HepG2 (cell line): ENCODE measurements around the gene BOD1L1. TPM values are rescaled to one million over a fixed set of nuclear protein-coding genes. Genes with fewer than 3 reads are reported as not detected.

Experiments used
- ARHGAP35 ChIP-seq: sonication (generic); formaldehyde crosslinking; IDR thresholded peaks from 2 replicates; pipeline ENCODE4 v1.9.0; 2022; ENCODE audit warnings: mild to moderate bottlenecking, inconsistent platforms, moderate library complexity, missing genetic modification reagents, borderline replicate concordance
- CBX5 ChIP-seq: sonication (generic); formaldehyde crosslinking; IDR thresholded peaks from 2 replicates; pipeline ENCODE4 v1.4.0; 2020; ENCODE audit warnings: missing genetic modification reagents, borderline replicate concordance
- ELF1 ChIP-seq: sonication (generic); formaldehyde crosslinking; IDR thresholded peaks from 2 replicates; pipeline ENCODE4 v1.4.0; 2020; ENCODE audit warnings: missing genetic modification reagents
- HOXA9 ChIP-seq: sonication (generic); formaldehyde crosslinking; IDR thresholded peaks from 2 replicates; pipeline ENCODE4 v1.8.1; 2022; ENCODE audit warnings: missing genetic modification reagents, mild to moderate bottlenecking, moderate library complexity, borderline replicate concordance
- KLF13 ChIP-seq: sonication (generic); formaldehyde crosslinking; IDR thresholded peaks from 2 replicates; pipeline ENCODE4 v1.4.0; 2020; ENCODE audit warnings: mild to moderate bottlenecking, missing genetic modification reagents
- MAFG ChIP-seq: sonication (generic); formaldehyde crosslinking; IDR thresholded peaks from 2 replicates; pipeline ENCODE4 v1.5.1; 2020; ENCODE audit warnings: mild to moderate bottlenecking, missing genetic modification reagents
- MAFK ChIP-seq, 2 experiments: IDR thresholded peaks in 1 of 2; conservative IDR thresholded peaks in 1 of 2; 2 replicates each; pipeline ENCODE4 v1.6.1; 2011; ENCODE audit warnings: improper control_type of control experiment in 2 of 2, low read length in 2 of 2
- MYC ChIP-seq: sonication (generic); formaldehyde crosslinking; IDR thresholded peaks from 2 replicates; pipeline ENCODE4 v1.9.0; 2021; ENCODE audit warnings: missing genetic modification reagents, borderline replicate concordance
- NFYC ChIP-seq: IDR thresholded peaks from 2 replicates; pipeline ENCODE4 v1.6.1; 2016; ENCODE audit warnings: missing genetic modification reagents, missing compliant biosample characterization
- SIX4 ChIP-seq: sonication (generic); formaldehyde crosslinking; IDR thresholded peaks from 2 replicates; pipeline ENCODE4 v1.4.0; 2020; ENCODE audit warnings: missing genetic modification reagents
- SP2 ChIP-seq: sonication (generic); formaldehyde crosslinking; IDR thresholded peaks from 2 replicates; pipeline ENCODE4 v1.5.1; 2020; ENCODE audit warnings: mild to moderate bottlenecking, missing genetic modification reagents
- SRSF1 ChIP-seq: fragments of 200-400 bp; formaldehyde crosslinking; optimal IDR thresholded peaks from 2 replicates; pipeline ENCODE3; 2017; ENCODE audit warnings: mild to moderate bottlenecking, low read depth, low read length, moderate library complexity
- TCF7L2 ChIP-seq: IDR thresholded peaks from 2 replicates; pipeline ENCODE4 v1.6.1; 2011; ENCODE audit warnings: mild to moderate bottlenecking, low read depth, low read length, moderate library complexity
- U2AF1 ChIP-seq: fragments of 200-400 bp; formaldehyde crosslinking; optimal IDR thresholded peaks from 2 replicates; pipeline ENCODE3; 2017; ENCODE audit warnings: mild to moderate bottlenecking, low read depth, low read length
- ZBTB37 ChIP-seq: sonication (generic); formaldehyde crosslinking; IDR thresholded peaks from 2 replicates; pipeline ENCODE4 v1.4.0; 2020; ENCODE audit warnings: mild to moderate bottlenecking, missing genetic modification reagents
- ZNF230 ChIP-seq: sonication (generic); formaldehyde crosslinking; IDR thresholded peaks from 2 replicates; pipeline ENCODE4 v1.4.0; 2020; ENCODE audit warnings: mild to moderate bottlenecking, missing genetic modification reagents
- ZNF335 ChIP-seq: sonication (generic); formaldehyde crosslinking; IDR thresholded peaks from 2 replicates; pipeline ENCODE4 v1.4.0; 2020; ENCODE audit warnings: missing genetic modification reagents
- ZNF414 ChIP-seq: sonication (generic); formaldehyde crosslinking; IDR thresholded peaks from 2 replicates; pipeline ENCODE4 v1.5.0; 2020; ENCODE audit warnings: missing genetic modification reagents
- ZNF513 ChIP-seq: sonication (generic); formaldehyde crosslinking; conservative IDR thresholded peaks from 2 replicates; pipeline ENCODE4 v1.5.0; 2020; ENCODE audit warnings: missing genetic modification reagents
- ZNF549 ChIP-seq: sonication (generic); formaldehyde crosslinking; IDR thresholded peaks from 2 replicates; pipeline ENCODE4 v1.5.0; 2020; ENCODE audit warnings: missing genetic modification reagents
- ZNF567 ChIP-seq: sonication (generic); formaldehyde crosslinking; IDR thresholded peaks from 2 replicates; pipeline ENCODE4 v1.8.1; 2023; ENCODE audit warnings: mild to moderate bottlenecking, missing genetic modification reagents, borderline replicate concordance
- ZNF598 ChIP-seq: sonication (generic); formaldehyde crosslinking; IDR thresholded peaks from 2 replicates; pipeline ENCODE4 v1.5.1; 2020; ENCODE audit warnings: mild to moderate bottlenecking, missing genetic modification reagents, borderline replicate concordance
- ZNF780A ChIP-seq: sonication (generic); formaldehyde crosslinking; IDR thresholded peaks from 2 replicates; pipeline ENCODE4 v1.8.0; 2022; ENCODE audit warnings: mild to moderate bottlenecking, missing genetic modification reagents, moderate library complexity
- ZNF792 ChIP-seq: IDR thresholded peaks from 2 replicates; pipeline ENCODE4 v1.6.1; 2016
- ZSCAN5A ChIP-seq: sonication (generic); formaldehyde crosslinking; IDR thresholded peaks from 2 replicates; pipeline ENCODE4 v1.8.0; 2022; ENCODE audit warnings: mild to moderate bottlenecking, missing genetic modification reagents, borderline replicate concordance
- polyA plus RNA-seq, 8 experiments: library from polyadenylated mRNA; depleted of rRNA in 3 of 8; stranded (reverse) in 7 of 8; unstranded in 1 of 8; fragments of >200 nt; fragmentation: Illumina TruSeq in 4 of 8; extraction: Trizol in 4 of 8; gene quantifications; 2 replicates each; pipeline versions ENCODE4 v1.2.1 to v1.2.3, GENCODE V29; 2011 to 2016; ENCODE audit warnings: low read depth in 4 of 8, missing spikeins in 1 of 8, mixed read lengths in 1 of 8; ENCODE audit not compliant: insufficient read depth in 1 of 8
- total RNA-seq, 5 experiments: library from RNA; depleted of rRNA; stranded (reverse); fragments of >200 nt; fragmentation: Illumina TruSeq; extraction: Trizol; gene quantifications; 2 replicates each; pipeline ENCODE4 v1.2.3, GENCODE V29; 2016; ENCODE audit warnings: low read depth in 1 of 5

Gene BOD1L1
- total and polyA plus RNA-seq, 2 of the 13 experiments (the other 11 are each of a cell fraction or from before 2014, with no cell fraction given) = 11.7 to 17.9 TPM

- no peak for TF ChIP-seq ZBTB37
- peak; percentile 85; the same call in 1 of the 2 replicates for TF ChIP-seq ZNF414 (CRISPR knock-in tag)
- peak; percentile 81; the same call in 1 of the 2 replicates for TF ChIP-seq KLF13 (CRISPR knock-in tag)
- TF ChIP-seq ZNF598 (CRISPR knock-in tag) = peak; percentile 87; the same call in 1 of the 2 replicates
- TF ChIP-seq SIX4 (CRISPR knock-in tag) = peak; percentile 27; the same call in 1 of the 2 replicates
- no peak for TF ChIP-seq ZNF549 (CRISPR knock-in tag)
- peak in 1 of 2 experiments; percentile 11; a peak in 1 of 4 replicates for TF ChIP-seq MAFK (conservative IDR thresholded peaks at IDR 0.05 in 1 of 2, IDR thresholded peaks at IDR 0.05 in 1 of 2; ENCODE audit: low read length in 2 of 2)
- peak; percentile 39; the same call in 1 of the 2 replicates for TF ChIP-seq NFYC (CRISPR knock-in tag)
- peak; percentile 56 for TF ChIP-seq SRSF1
- TF ChIP-seq U2AF1 = no peak
- TF ChIP-seq ARHGAP35 = no peak; the same call in 1 of the 2 replicates
- peak; percentile 97 for TF ChIP-seq CBX5 (CRISPR knock-in tag)
- peak; percentile 59; the same call in 1 of the 2 replicates for TF ChIP-seq ZNF335
- TF ChIP-seq ZNF513 (CRISPR knock-in tag) = peak; percentile 76; the same call in 1 of the 2 replicates
- TF ChIP-seq ZNF230 (CRISPR knock-in tag) = 0 out of 2 replicates have a peak, but pooled peaks have one; percentile 30
- 0 out of 2 replicates have a peak, but pooled peaks have one; percentile 62 for TF ChIP-seq ZNF567 (CRISPR knock-in tag)
- peak; percentile 83 for TF ChIP-seq MYC
- no peak for TF ChIP-seq HOXA9 (CRISPR knock-in tag)
- TF ChIP-seq ELF1 (CRISPR knock-in tag) = peak; percentile 97
- TF ChIP-seq TCF7L2 = no peak
- peak; percentile 66; the same call in 1 of the 2 replicates for TF ChIP-seq ZNF792 (CRISPR knock-in tag)
- 0 out of 2 replicates have a peak, but pooled peaks have one; percentile 46 for TF ChIP-seq MAFG (CRISPR knock-in tag)
- peak; percentile 67 for TF ChIP-seq SP2 (CRISPR knock-in tag)
- TF ChIP-seq ZNF780A (CRISPR knock-in tag) = no peak
- peak; percentile 85; the same call in 1 of the 2 replicates for TF ChIP-seq ZSCAN5A (CRISPR knock-in tag)
Measured at GRCh38 chr4:13627606-13628311, at the start of gene BOD1L1 (continued).
